ENCODE results near the gene BIRC7. TPM values are rescaled to one million over a fixed set of nuclear protein-coding genes. Genes with fewer than 3 reads are reported as not detected.

Gene BIRC7
- total RNA-seq, 1 donor from 2014 or later = not detected

DNA sequence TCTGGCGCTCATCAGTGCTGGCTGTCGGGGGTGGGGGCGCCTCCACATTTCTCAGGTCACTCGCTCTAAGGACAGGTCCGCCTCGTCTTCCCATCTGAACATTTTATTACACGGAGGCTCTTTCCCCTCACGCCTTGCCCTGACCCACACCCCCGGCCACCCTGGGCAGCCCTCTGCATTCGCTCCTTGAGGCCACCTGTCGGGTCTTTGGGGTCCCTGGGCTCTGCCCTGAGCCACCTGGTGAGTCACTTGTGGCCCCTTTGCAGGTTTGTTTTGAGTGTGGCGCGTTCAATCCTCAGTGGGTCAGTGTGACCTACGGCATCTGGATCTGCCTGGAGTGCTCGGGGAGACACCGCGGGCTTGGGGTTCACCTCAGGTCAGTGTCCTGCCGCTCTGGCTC is 40.1 kb downstream of the BIRC7 start:
- H3K4me3 ChIP-seq (ENCODE audit: low read depth, low read length) = no peak overlapping the region
- no peaks in the 10 kb centered on the region for H3K27me3 ChIP-seq (ENCODE audit: control insufficient read depth, insufficient read depth, low read length)
- DNase-seq (ENCODE audit: low read depth) = no peak
- FAIRE-seq = no peak
- TF ChIP-seq CTCF (IDR thresholded peaks at IDR 0.05; ENCODE audit: insufficient read depth, low read length, severe bottlenecking) = no peak
- H3K36me3 ChIP-seq (ENCODE audit: control insufficient read depth, insufficient read depth, low read length) = peaks cover 27% of the 10 kb centered on the region

DNA sequence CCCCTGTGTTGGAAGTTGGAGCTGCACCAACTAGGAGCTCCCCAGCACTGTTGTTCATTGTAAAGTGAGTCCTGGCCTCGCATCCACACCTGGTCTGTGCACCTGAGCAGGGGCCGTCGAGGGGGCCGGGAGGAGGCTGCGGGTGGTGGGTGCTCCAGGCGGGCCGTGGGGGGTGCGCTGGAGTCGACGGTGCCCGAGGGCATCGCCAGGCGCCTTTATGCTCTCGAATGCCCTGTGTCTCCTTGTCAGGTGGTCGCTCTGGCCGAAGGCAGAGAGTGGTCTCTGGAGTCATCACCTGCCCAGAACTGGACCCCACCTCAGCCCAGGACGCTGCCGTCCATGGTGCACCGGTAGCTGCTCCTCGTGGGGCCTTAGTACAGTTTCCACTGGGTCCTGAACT is 41.3 kb downstream of the BIRC7 start:
- H3K4me3 ChIP-seq (ENCODE audit: low read depth, low read length) = no peak overlapping the region
- H3K27me3 ChIP-seq (ENCODE audit: control insufficient read depth, insufficient read depth, low read length) = no peaks in the 10 kb centered on the region
- peaks cover 30% of the 10 kb centered on the region for H3K36me3 ChIP-seq (ENCODE audit: control insufficient read depth, insufficient read depth, low read length)
- no peak for TF ChIP-seq CTCF (IDR thresholded peaks at IDR 0.05; ENCODE audit: insufficient read depth, low read length, severe bottlenecking)
- FAIRE-seq = no peak
- no peak for DNase-seq (ENCODE audit: low read depth)

- no peak for TF ChIP-seq CTCF (IDR thresholded peaks at IDR 0.05; ENCODE audit: insufficient read depth, low read length, severe bottlenecking)
- H3K36me3 ChIP-seq (ENCODE audit: control insufficient read depth, insufficient read depth, low read length) = peaks cover 33% of the 10 kb centered on the region
- DNase-seq (ENCODE audit: low read depth) (no peak), FAIRE-seq (no peak)
- H3K4me3 ChIP-seq (ENCODE audit: low read depth, low read length) = no peak overlapping the region
- H3K27me3 ChIP-seq (ENCODE audit: control insufficient read depth, insufficient read depth, low read length) = no peaks in the 10 kb centered on the region
Measured at GRCh38 chr20:63277466-63278272, 42.0 kb downstream of the BIRC7 start.

DNA sequence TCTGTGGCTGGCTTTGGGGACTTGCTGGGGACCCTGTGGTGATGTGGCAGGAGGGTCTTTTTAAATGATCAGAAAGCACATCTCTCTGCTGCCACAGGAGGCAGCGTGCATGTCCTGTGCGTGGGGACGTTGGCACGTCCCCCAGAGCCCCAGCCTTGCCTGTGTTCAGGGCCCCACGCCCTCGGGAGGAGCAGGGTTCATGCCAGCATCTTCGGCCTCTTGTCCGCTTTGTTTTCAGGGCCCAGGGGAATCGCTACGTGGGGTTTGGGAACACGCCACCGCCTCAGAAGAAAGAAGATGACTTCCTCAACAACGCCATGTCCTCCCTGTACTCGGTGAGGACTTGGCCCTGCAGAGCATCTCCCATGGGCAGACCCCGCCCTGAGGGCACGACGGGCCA is 43.0 kb downstream of the BIRC7 start:
- no peak for TF ChIP-seq CTCF (IDR thresholded peaks at IDR 0.05; ENCODE audit: insufficient read depth, low read length, severe bottlenecking)
- DNase-seq (ENCODE audit: low read depth) (no peak), FAIRE-seq (no peak)
- Histone ChIP-seq H3K36me3 (ENCODE audit: control insufficient read depth, insufficient read depth, low read length) (peaks cover 37% of the 10 kb centered on the region), H3K4me3 (ENCODE audit: low read depth, low read length) (no peak overlapping the region), H3K27me3 (ENCODE audit: control insufficient read depth, insufficient read depth, low read length) (no peaks in the 10 kb centered on the region)

GRCh38 chr20:63279931-63280330 is 44.2 kb downstream of the BIRC7 start:
- H3K36me3 ChIP-seq (ENCODE audit: control insufficient read depth, insufficient read depth, low read length) = peaks cover 39% of the 10 kb centered on the region
- DNase-seq (ENCODE audit: low read depth) (no peak), FAIRE-seq (no peak)
- no peaks in the 10 kb centered on the region for H3K27me3 ChIP-seq (ENCODE audit: control insufficient read depth, insufficient read depth, low read length)
- no peak overlapping the region for H3K4me3 ChIP-seq (ENCODE audit: low read depth, low read length)
- TF ChIP-seq CTCF (IDR thresholded peaks at IDR 0.05; ENCODE audit: insufficient read depth, low read length, severe bottlenecking) = no peak

- Histone ChIP-seq H3K27me3 (ENCODE audit: control insufficient read depth, insufficient read depth, low read length) (no peaks in the 10 kb centered on the region), H3K4me3 (ENCODE audit: low read depth, low read length) (no peak overlapping the region), H3K36me3 (ENCODE audit: control insufficient read depth, insufficient read depth, low read length) (peaks cover 41% of the 10 kb centered on the region)
- no peak for FAIRE-seq
- TF ChIP-seq CTCF (IDR thresholded peaks at IDR 0.05; ENCODE audit: insufficient read depth, low read length, severe bottlenecking) = no peak
- no peak for DNase-seq (ENCODE audit: low read depth)
Measured at GRCh38 chr20:63280371-63280770, 44.7 kb downstream of the BIRC7 start.

All from bronchial epithelial cell (primary cell).